Stimulated activated CD8-positive, alpha-beta memory T cell treated with anti-CD3 and anti-CD28 coated beads, Interleukin-12 subunit alpha, Interleukin-12 subunit beta, amount 100 ng/mL, for 1 hour (primary cell): ENCODE measurements around the gene SLC7A1.

Experiments used
- DNase-seq: peaks from one replicate; pipeline ENCODE4 v3.0.0-alpha.2; 2020; ENCODE audit warnings: low read depth

Gene SLC7A1

GRCh38 chr13:29527511-29527910 lies 68.0 kb downstream of the SLC7A1 start:
- DNase-seq: no peak

GRCh38 chr13:29526741-29527140 lies 68.7 kb downstream of the SLC7A1 start:
- no peak for DNase-seq

GRCh38 chr13:29525757-29526156 lies 69.7 kb downstream of the SLC7A1 start:
- no peak for DNase-seq

GRCh38 chr13:29524641-29525040 lies 70.8 kb downstream of the SLC7A1 start:
- no peak for DNase-seq

GRCh38 chr13:29524176-29524575 lies 71.3 kb downstream of the SLC7A1 start:
- no peak for DNase-seq

GRCh38 chr13:29523199-29523961 lies 72.1 kb downstream of the SLC7A1 start:
- DNase-seq: no peak

GRCh38 chr13:29522044-29522685 lies 73.3 kb downstream of the SLC7A1 start:
- DNase-seq: no peak

- DNase-seq: no peak
Observed at GRCh38 chr13:29521336-29521735, 74.2 kb downstream of the SLC7A1 start.

- no peak for DNase-seq
Observed at GRCh38 chr13:29520671-29521070, 74.8 kb downstream of the SLC7A1 start.

- DNase-seq: no peak
Observed at GRCh38 chr13:29519921-29520320, 75.6 kb downstream of the SLC7A1 start.

- DNase-seq: no peak
Observed at GRCh38 chr13:29516880-29517279, 78.6 kb downstream of the SLC7A1 start.

- DNase-seq: no peak
Observed at GRCh38 chr13:29516012-29516411, 79.5 kb downstream of the SLC7A1 start.

GRCh38 chr13:29515372-29515771 lies 80.1 kb downstream of the SLC7A1 start:
- DNase-seq: no peak

GRCh38 chr13:29514720-29515310 lies 80.7 kb downstream of the SLC7A1 start:
- no peak for DNase-seq

GRCh38 chr13:29513981-29514719 lies 81.3 kb downstream of the SLC7A1 start:
- no peak for DNase-seq

GRCh38 chr13:29513002-29513980 lies 82.2 kb downstream of the SLC7A1 start:
- no peak for DNase-seq

- DNase-seq: no peak
Observed at GRCh38 chr13:29511980-29512379, 83.5 kb downstream of the SLC7A1 start.

GRCh38 chr13:29511106-29511796 lies 84.2 kb downstream of the SLC7A1 start:
- no peak for DNase-seq

- no peak for DNase-seq
Observed at GRCh38 chr13:29510651-29511084, 84.8 kb downstream of the SLC7A1 start.

GRCh38 chr13:29509999-29510589 lies 85.4 kb downstream of the SLC7A1 start:
- DNase-seq: no peak
